Adipose tissue (tissue), 3 donors: ENCODE results near the gene ZG16B. TPM values are rescaled to one million over a fixed set of nuclear protein-coding genes. Genes with fewer than 3 reads are reported as not detected.

Source experiments
- H3K27ac ChIP-seq: one replicate; pipeline ENCODE4 v1.5.1; 2013; ENCODE audit warnings: low read depth, low read length
- WGBS, 3 donors: extraction: QIAGEN DNeasy Blood & Tissue Kit; methylation state at CpG; one replicate each; pipeline ENCODE4 v1.1.7; 2013; 5-methylcytosine and 5-hydroxymethylcytosine counted together
- polyA plus RNA-seq, 3 donors: library from polyadenylated mRNA; stranded (reverse); fragments of 200-250 nt; gene quantifications; one replicate each; pipeline ENCODE4 v1.2.3, GENCODE V29; 2013
- donor health status: healthy with polysubstance abuse.
- donor health status: Bipolar disorder and iron deficiency.
- donor health status: healthy.

The ZG16B gene
- polyA plus RNA-seq, 3 donors, result 0.18 to 2.4 TPM; not detected in 1

GRCh38 chr16:2854700-2855309 is 24.7 kb downstream of the ZG16B start:
- H3K27ac ChIP-seq, result no peak overlapping the region
- 60 to 77% (median 76%) methylated on average over 5 of the region's 5 CpGs for WGBS, 3 donors

GRCh38 chr16:2855536-2855935 is 25.4 kb downstream of the ZG16B start:
- WGBS, 3 donors, result 78 to 89% (median 82%) methylated on average over 6 of the region's 6 CpGs
- H3K27ac ChIP-seq, result no peak overlapping the region

DNA sequence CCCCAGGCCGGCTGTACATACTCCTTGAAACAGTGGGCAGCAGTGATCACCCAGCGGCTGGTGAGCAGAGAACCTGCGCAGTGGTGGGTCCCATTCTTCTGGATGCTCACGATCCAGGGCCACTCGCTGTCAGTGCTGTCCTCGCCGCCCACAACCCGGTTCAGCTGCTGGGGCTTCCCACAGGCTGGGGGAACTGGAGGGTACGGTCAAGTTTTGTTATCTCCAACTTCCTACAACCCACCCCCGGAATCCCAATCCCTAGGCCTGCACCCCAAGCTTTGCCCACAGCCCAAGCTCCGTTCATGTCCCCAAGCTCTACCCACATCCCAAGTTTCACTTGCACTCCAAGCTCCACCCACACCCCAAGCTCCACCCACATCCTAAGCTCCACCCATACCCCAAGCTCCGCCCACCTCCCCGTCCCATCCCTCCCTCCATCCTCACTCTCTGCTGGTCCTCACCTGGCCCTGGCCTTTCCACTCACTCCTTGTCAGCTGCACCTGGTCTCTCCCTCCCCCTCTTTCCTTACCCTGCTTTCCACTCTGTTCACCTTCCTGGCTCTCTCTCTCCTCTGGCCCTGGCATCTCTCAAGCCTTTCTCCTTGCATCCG is 26.1 kb downstream of the ZG16B start:
- no peak overlapping the region for H3K27ac ChIP-seq
- WGBS, 3 donors, result 80 to 90% (median 82%) methylated on average over 14 of the region's 14 CpGs

GRCh38 chr16:2856686-2857450 is 26.8 kb downstream of the ZG16B start:
- H3K27ac ChIP-seq, result no peak overlapping the region
- WGBS, 3 donors, result 82 to 86% (median 86%) methylated on average over 21 to 24 of the region's 24 CpGs

DNA sequence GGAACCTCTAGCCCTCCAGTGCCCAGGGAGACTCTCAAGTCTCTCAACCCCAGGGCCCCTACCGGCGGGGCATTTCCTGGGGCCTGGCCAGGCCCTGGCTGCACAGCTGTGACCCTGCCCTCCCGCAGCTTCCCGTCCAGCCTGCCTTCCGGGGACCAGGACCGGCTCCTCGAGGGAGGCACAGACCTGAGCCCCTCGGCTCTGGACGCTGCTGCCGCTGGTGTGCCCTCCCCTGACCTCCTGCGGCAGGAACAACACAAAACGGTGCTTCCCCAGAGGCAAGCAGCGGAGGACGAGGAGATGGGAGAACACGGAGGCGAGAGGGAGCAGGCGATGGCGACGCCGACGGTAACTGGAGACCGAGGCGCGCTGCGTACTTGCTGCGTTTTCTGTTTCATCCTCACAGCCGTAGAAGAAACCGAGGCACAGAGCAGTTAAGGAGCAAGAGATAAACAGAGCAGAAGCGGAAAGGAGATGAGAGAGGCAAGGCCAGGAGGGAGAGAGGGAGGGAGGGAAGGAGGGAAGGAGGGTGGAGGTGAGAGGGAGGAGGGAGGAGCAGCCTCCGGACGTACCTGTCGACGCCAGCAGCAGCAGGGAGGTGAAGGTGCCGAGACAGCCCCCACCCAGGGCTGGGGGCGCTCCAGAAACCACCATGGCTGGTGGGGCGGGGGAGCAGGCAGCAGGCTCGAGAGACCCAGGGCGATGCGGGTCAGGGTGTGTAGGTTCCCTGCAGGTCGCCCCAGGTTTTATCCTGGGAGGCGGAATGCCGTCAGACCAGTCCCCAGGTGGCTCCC is 27.5 kb downstream of the ZG16B start, which contains the start of gene PRSS22:
TSS of gene PRSS22 (minus strand) at position 720 of the 794 bp plus-strand sequence. CDS start at position 654, 66 bp downstream.
- H3K27ac ChIP-seq, result no peak within 1 kb of the TSS
- WGBS, 3 donors, result 7 to 11% (median 7%) methylated on average over 40 to 42 of the region's 42 CpGs

GRCh38 chr16:2858245-2859025 is 28.3 kb downstream of the ZG16B start:
- 9 to 27% (median 15%) methylated on average over 21 to 23 of the region's 23 CpGs for WGBS, 3 donors
- H3K27ac ChIP-seq, result no peak overlapping the region

GRCh38 chr16:2859686-2860265 is 29.7 kb downstream of the ZG16B start:
- 73 to 86% (median 80%) methylated on average over 10 of the region's 10 CpGs for WGBS, 3 donors

GRCh38 chr16:2860826-2861567 is 30.9 kb downstream of the ZG16B start:
- 69 to 83% (median 79%) methylated on average over 8 of the region's 8 CpGs for WGBS, 3 donors
- no peak overlapping the region for H3K27ac ChIP-seq

More at GRCh38 chr16:2859686-2860265, 29.7 kb downstream of the ZG16B start:
- no peak overlapping the region for H3K27ac ChIP-seq

DNA sequence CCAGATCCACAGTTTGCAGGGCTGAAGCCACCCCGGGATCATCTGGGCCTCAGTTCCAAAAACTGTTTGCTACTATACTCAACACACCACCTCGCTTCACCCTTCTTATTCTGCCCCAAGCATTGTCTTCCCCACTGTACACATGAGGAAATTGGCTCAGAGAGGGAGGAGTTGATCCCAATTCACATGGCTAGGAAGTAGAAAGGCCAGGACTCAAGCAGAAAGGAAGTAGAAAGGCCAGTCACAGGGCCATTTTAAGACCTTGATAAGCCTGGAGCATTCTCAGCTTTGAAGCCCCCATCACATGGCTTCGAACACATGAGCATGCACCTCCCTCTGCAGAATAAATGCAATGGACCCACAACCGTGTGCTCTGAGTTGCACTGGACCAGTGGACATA is 35.5 kb downstream of the ZG16B start:
- WGBS, 3 donors, result 61 to 75% (median 71%) methylated on average over 4 of the region's 4 CpGs

GRCh38 chr16:2866431-2866830 is 36.3 kb downstream of the ZG16B start:
- no peak overlapping the region for H3K27ac ChIP-seq
- 56 to 74% (median 62%) methylated on average over 4 of the region's 4 CpGs for WGBS, 3 donors

More for the DNA sequence above, 35.5 kb downstream of the ZG16B start:
- no peak overlapping the region for H3K27ac ChIP-seq

DNA sequence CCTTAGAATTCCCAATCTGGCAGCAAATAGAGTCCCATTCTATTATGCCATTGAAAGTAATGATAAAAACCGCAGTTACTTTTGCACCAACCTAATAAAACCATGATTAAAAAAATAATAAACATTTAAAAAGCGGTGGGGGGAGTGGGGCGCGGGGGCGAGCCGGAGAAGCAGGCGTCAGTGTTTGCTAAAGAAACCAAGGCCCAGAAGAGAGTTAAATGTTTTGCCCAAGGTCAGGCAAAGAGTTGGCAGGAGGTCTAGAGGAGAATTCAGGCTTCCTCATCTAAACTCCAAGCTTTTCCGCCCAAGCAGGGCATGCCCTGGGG is 37.5 kb downstream of the ZG16B start:
- H3K27ac ChIP-seq, result no peak overlapping the region
- WGBS, 3 donors, result 15 to 34% (median 26%) methylated on average over 8 of the region's 8 CpGs

DNA sequence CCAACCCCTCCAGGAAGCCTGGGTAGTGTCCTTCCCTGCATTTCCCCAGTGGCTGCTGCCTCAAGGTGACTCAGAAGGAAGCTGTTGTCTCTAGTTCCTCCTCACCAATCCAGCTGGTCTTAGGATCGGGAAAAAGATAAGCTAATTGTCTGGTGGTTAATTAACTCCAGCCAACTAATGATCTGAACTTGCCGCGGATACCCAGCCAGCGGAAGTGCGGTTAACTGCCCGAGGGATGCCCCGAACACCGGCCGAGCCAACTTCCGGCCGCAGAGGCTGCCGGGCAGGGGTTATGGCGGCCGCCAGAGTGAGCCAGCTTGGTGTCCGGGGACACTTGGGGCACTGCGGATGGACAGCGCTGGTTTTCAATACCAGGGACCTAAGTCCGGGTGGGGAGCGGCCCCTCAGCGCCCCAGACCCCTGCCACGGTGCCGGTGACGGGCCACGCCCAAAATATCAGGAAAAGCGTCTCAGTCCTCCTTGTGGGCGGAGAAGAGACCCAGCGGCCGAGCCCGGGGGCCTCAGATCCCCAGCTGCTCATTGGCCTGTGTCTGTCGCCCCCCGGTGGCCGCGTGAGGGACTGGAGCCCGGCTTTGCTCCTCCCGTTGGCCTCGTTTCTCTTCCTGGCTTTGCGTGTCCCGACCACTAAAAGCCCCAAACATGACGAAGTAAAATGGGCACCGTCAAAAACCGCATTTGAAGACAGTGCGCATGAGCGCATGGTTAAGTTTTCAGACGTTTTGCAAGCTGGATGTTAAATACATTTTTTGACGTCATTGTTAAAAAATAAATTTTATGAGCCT is 38.1 kb downstream of the ZG16B start:
- H3K27ac ChIP-seq, result peak overlapping the region; percentile 51
- whole genome bisulfite sequencing, 3 donors, result 0 to 1% (median 0%) methylated on average over 35 to 45 of the region's 45 CpGs

DNA sequence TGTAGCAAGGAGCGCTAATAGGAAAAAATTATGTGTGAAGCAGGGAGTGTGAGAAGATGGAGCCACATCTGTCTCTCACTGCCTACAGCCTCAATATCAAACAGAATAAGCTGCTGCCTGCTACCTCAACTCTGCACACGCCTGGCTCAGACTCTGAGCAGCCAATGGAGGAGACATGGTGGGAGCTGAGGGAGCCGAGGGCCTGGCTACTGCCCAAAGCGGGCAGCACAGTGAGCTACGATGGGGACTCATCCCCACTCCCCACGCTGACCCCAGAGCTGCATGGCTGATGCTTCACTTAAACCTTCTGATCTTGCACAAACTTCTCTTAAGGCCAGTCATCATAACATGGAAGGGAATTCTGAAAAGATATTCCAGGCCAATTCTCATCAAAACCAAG is 41.8 kb downstream of the ZG16B start:
- H3K27ac ChIP-seq, result no peak overlapping the region
- WGBS, 3 donors, result 68 to 83% (median 83%) methylated on average over 6 of the region's 6 CpGs

DNA sequence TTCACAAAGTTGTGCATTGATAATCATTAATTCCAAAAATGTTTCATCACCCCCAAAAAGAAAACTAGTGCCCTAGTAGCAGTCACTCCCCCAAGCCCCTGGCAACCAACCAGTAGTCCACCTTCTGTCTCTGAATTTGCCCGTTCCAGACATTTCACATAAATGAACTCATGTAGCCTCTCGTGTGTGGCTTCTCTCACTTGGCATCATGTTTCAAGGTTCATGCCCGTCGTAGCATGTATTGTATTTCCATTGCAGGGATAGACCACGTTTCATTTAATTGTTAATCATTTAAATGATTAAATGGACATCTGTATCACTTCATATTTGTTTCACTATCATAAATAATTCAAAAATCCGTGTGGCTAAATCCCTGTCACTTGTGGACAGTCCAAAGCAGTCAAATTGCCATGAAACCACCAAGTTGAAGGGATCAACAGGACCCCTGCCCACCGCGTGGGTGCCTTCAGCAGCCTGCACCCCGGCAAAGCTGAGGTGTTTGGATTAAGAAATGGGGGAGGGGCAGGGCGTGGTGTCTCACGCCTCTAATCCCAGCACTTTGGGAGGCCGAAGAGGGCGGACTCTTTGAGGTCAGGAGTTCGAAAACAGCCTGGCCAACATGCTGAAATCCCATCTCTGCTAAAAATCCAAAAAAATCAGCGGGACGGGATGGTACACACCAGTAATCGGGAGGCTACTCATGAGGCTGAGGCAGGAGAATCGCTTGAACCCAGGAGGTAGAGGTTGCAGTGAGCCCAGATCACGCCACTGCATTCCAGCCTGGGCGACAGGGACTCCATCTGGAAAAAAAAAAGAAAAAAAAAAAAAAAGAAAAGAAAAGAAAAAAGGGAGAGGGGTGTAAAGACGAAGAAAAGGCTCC is 44.2 kb downstream of the ZG16B start:
- 53 to 61% (median 56%) methylated on average over 19 to 21 of the region's 21 CpGs for WGBS, 3 donors
- no peak overlapping the region for H3K27ac ChIP-seq

GRCh38 chr16:2874912-2875362 is 44.8 kb downstream of the ZG16B start:
- H3K27ac ChIP-seq, result no peak overlapping the region
- WGBS, 3 donors, result 9 to 12% (median 9%) methylated on average over 25 of the region's 25 CpGs
